Activated naive CD8-positive, alpha-beta T cell treated with anti-CD3 and anti-CD28 coated beads, Interleukin-2, amount 50 U/mL, for 16 hours (primary cell): ENCODE results near the gene TSPAN19.
"Not testable (repeated sequence)": the region's sequence is repeated elsewhere in the genome, so short reads cannot be mapped to it uniquely, and the experiment has no call there.

Experiments
- DNase-seq: peaks from one replicate; pipeline ENCODE4 v3.0.0-alpha.2; 2020; ENCODE audit warnings: low read depth, low spot score

TSPAN19 gene

DNA sequence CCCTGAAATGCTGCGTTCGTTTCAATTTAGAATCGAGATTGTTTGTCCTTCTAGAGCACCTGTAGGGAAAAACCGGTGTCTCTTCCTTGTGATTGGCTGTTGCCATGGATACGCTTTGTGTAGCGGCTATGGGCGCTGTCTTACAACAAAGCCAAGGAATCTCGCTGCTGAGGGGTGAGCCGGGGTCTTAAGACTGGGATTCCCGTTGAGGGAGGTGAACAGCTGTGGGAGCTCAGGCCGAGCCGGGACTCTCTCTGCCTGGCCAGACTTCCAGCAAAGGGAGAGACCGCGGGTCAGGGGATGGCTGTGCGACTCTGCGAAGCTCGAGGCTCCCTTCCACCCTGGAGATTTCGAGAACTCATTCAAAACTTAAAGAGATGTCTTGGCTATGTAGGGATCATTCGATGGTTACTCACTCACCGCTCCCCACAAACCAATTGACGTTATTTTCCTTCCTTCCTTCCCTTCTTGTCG is at the start of gene TSPAN19, which contains the start of gene LRRIQ1:
Gene TSPAN19, minus strand, starts transcription at position 44 of the 474 bp plus-strand sequence. CDS start 6,331 bp downstream, outside the sequence.
Gene LRRIQ1, plus strand, starts transcription at position 118 of the 474 bp plus-strand sequence. CDS start 1,826 bp downstream, outside the sequence.
- DNase-seq: no peak

DNA sequence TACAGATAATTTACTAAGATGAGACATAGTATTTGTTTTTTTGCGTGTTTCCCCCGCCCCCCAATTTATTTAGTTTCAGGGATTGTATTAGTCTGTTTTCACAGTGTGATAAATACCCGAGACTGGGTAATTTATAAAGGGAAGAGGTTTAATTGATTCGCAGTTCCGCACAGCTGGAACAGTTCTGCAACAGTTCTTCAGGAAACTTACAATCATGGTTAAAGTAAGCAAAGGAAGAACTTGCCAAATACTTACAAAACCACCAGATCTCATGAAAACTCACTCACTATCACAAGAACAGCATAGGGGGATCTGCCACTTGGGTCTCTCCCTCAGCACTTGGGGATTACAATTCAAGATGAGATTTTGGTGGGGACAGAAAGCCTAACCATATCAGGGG is 49.0 kb upstream of the TSPAN19 start:
- no peak for DNase-seq

DNA sequence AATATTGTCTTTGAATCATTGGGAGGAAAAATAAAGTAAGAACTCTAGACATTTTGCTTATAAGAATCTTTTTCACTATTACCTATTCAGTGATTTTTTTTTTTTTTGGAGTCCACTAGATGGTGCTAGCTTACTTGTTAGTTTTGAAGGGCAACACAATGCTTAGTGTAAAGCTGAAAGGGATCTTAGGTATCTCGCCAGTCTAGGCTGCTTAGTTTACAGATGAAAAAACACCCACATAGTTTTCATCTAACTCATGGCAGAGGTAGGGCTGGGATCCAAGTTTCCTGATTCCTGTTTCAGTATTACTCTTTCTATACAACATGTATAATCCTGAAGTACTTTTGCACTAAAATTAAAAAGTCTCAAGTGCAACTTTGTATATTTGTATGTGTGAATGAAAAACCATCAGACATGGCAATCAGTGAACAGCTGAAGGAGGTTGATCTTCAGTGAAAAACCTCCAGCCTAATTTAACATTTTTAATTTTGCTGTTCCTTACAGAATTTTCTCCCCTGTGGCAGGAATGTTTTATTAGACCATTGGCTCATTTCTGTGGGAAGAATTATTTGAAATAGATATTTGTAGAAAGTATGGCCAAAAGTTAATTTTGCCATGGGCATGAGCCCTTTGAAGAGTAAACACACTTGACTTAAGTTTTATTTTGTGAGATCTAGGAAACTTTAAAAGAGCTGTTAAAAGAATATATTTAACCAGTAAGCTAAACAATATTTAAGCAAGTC is 40.8 kb upstream of the TSPAN19 start:
- no peak for DNase-seq

DNA sequence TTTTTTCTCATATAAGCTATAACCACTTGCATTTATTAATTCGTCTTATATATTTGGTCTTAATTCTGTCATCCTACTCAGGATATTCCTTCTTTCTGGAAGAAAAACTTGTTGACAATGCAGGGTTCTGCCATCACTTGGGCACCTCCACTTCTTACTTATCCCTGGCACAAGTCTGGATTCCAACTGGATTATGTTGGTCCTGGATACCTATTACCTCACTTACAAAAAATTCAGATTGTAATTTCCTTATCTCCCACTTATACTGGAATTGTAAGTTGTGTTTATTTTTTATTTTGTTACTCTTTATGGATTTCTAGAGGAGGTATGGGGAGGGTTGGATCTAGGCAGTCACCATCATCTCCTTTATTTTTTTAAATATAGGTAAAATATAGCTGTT is 36.7 kb upstream of the TSPAN19 start:
- no peak for DNase-seq

DNA sequence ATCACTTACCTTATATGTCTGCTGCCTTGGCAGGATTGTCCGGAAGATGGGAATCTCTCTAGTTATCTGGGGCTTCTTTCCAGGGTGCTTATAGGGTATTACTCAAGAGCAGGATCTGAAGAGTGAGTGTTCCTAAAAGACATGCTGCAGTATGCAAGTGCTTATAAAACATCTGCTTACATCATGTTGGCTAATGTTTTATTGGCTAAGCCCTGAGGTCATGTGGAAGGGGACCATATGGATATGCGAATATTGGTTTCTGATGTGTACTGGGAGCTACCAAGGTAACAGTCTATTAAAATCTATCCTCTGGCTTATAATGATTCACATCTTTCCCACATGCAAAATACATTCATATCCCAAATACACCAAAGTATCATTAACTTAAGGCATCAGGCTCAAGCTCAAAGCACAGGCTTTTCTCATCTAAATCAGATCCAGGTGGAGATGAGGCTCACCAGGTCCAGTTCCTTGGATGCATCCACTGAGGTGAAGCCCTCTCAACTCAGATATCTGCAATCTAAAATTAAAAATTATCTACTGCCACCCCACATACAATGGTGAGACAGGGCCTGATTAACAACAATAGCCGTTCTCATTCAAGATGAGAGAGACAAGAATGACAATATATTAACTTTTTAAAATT is 29.9 kb upstream of the TSPAN19 start:
- no peak for DNase-seq

DNA sequence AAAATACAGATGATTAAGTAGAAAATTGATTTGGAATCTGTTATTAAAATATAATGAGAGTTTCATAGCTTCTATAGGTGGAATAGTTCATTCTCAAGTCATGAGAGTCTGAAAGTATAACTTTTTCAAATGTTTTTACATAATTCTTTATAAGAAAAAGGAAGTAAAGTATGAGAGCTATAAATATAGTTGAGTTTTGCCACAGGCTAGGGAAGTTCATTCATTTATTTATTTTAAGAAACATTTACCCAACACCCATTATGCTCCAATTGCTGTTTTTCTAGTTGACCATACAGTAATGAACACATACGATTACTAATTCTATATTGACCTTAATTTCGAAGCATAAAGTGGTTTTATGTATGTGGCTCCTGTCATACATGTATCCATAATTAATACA is 24.8 kb upstream of the TSPAN19 start:
- no peak for DNase-seq

DNA sequence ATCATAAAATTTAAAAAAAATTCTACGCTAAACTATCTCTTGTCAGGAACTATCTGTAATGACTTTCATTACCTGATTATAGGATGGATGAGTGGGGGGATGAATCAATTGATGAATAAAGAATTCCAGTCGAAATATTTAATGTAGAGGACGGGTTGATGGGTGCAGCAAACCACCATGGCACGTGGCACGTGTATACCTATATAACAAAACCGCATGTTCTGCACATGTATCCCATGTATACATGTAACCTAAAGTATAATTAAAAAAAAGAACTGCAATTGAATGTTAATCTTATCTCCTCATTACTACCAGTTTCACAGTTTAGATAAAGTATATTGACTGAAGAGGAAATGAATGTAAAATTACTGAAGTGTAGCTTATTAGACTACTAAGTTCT is 23.5 kb upstream of the TSPAN19 start:
- no peak for DNase-seq

DNA sequence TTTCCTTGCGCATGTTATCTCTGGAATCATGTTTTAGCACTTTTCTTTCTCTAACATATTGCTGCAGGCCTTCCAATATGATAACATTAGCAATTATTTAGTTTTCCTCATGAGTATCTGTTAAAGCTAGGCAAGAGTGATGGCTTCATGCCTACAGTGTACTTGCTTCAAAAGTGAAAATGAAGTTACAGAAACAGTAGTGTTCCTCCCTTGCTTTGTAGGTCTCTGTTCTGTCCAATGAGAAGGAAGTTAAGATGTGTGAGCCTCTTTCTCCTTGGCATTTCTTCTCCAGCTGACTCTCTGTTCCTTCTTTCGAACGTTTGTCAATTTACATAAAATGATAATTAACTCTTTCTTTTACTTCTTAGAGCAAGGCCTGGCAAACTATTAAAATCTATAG is 22.3 kb upstream of the TSPAN19 start:
- no peak for DNase-seq

DNA sequence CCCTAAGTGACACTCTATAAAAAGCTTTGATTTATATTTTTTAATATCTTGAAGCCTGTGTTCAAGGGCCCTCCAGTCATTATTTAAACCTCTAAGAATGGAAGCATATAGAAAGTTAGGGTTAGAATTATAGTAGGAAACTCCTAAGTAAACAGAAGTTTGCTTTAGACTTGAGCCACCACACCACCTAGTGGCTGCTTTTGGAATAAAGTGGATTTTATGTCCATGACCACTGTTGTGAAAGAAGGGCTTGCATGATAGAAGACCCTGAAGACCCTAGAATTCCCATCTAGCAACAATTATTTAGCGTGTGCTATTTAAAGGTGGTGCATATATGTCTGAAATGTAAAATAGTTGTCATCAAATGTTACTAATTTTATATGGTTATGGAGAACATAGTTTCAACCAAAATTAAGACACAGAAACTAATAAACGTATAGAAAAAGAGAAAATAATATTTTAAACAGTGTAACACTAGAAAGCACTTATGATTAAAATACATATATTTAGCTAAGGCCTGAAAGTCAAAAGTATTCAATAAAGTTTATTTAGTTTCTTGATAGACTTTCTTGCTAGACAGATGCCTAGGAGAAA is 21.4 kb upstream of the TSPAN19 start:
- no peak for DNase-seq

DNA sequence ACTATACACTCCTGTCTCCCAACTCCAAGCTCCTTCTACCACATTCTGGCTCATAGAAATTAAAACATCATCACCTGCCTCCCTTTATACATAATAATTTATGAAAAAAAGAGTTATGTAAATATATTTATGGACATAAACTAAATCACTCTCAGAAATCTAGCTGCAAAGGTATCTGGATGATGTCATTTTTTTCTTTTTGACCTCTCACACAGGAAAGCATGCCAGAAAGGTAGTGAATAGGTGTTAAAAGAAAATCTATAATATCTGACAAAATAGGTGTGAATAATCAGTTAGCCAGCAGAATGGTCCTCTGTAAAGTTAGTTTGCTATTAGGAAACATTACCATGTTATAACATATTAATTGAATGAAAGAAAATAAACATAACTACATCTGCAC is 7.8 kb upstream of the TSPAN19 start:
- no peak for DNase-seq

DNA sequence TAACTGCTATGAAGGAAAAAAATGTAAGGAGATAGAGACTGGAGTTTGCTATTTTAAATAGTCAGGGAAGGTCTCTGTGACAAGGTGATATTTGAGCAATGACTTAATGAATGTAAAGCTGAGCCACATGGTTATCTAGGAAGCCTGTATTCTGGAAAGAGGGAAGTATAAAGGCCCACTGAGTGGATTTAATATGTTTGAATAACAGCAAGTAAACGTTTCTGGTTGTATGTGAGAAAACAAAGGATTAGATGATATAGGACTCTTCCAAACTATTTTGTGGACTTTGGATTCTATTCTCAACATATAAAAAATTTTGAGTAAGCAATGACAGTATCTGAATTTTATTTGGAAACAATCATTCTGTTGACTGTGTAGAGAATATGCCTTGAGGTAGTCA is 5.3 kb upstream of the TSPAN19 start:
- DNase-seq: no peak

DNA sequence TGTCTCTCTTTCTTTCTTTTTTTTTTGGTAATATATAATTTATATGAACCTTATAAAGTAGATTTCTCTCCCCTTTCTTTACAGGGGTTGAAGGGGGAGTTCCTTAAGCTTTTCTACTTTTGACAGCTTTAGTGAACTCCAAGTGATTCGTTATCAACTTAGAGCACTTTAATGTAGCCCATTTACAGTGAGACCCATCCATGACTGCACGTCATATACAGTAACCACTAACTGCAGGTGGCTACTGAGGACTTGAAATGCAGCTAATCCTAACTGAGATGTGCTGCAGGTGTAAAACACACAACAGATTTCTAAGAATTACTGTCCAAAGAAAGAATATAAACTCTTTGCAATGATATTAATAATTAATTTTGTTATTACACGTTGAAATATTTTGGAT is 656 bp upstream of the TSPAN19 start:
- no peak for DNase-seq

DNA sequence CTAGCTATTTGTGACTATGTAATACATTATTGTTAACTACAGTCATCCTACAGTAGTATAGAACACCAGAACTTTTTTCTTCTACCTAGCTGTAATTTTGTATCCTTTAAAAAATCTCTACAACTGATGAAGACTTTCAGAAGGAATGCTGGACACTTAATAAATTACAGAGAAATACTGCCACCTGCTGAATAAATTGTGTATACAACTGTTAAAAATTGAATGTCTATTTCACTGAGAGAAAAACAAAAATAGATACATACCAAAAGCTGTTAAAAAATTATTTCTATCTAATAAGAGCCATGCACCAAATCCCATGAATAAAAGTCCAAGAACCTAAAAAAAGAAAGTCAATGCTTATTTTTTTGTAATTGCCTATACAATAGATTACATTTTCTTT is 6.6 kb downstream of the TSPAN19 start:
- DNase-seq: no peak

DNA sequence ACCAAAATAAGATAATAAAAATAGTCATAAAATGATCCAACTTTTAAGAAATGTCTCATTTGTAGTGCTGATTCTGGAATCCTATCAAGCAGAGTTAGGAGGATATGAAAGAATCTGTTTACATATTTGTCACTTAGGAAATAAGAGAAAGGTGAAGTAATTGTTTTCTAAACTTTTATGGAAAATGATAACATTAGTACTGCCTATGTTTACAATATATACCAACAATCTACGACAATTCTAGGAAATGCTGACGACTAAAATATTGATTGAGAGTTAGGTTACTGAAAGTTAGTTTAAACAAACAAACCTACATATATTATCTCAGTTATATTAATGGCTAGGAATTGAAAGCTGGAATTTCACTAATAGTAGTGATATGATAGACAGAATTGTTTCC is 18.0 kb downstream of the TSPAN19 start:
- DNase-seq: no peak

DNA sequence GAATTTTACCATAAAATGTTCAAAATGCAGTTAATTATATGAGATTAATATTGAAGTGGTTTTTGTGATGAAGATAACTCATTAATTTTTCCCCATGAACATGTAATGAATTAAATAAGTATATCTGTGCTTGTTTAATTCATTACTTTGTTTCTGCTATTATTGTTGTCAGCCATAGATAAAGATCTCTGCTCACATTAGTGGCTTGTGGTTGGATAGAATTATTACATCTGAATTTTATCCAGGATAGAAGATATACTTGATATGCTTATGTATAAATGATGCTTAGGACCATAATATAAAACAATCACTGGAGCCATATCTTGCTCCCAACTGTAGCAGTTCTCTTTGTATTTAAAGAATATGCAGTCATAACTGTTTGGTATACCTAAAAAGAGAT is 18.5 kb downstream of the TSPAN19 start:
- DNase-seq: no peak

DNA sequence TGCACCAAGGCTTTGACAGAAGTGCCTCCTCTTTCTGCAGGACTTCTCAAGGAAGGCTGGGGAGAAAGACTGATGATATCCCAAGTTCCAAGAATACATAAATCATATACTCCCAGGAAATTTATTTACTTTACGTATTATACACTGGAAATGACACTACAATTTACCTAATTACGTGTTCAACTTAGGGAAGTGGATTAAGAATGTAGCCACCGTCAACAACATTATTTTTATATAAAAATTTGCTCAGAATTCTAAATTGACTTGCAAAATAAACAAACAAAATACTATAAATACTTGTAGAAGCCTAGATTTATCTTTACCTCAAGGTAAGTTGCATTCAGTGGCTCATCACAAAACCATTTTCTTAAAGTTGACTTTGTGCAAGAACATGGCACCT is 18.9 kb downstream of the TSPAN19 start:
- DNase-seq: no peak

DNA sequence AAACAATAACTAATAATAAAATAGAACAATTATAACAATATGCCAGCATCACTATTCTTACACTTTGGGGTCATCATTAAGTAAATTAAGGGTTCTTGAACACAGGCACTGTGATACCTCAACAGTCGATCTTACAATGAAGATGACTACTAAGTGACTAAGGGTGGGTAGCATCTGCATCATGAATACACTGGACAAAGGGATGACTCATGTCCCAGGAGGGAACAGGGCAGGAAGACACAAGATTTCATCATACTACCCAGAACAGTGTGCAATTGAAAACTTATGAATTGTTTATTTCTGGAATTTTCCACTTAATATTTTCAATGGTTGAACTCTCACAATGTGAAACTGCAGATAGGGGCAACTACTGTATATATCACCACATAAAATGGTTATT is 19.7 kb downstream of the TSPAN19 start:
- DNase-seq: no peak

DNA sequence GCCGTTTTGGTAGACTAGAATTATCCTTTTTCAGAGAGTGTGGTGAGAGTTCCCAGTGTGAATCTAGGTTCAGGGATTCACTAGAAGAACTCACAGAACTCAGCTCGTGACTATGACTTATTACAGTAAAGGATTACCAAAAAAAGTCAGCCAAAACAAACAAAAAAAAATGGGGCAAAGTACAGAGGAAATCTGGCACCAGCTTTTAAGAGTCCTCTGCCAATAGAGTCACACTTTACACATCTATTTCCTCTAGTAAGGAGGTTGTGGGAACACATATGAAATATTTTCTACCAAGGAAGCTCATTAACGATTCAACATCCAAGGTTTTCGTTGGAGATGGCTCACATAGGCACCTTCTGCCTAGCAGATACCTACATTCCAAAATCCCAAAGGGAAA is 28.2 kb downstream of the TSPAN19 start:
- no peak for DNase-seq

DNA sequence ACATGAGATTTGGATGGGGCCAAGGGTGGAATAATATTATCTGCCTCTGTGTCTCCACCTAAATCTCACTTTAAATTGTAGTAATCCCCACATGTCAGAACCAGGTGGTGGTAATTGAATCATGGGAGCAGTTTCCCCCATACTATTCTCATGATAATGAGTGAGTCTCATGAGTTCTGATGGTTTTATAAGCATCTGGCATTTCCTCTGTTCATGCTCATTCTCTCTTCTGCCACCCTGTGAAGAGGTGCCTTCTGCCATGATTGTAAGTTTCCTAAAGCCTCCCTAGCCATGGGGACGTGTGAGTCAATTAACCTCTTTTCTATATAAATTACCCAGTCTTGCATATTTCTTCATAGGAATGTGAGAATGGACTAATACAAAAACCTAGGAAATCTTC is 29.9 kb downstream of the TSPAN19 start:
- no peak for DNase-seq

DNA sequence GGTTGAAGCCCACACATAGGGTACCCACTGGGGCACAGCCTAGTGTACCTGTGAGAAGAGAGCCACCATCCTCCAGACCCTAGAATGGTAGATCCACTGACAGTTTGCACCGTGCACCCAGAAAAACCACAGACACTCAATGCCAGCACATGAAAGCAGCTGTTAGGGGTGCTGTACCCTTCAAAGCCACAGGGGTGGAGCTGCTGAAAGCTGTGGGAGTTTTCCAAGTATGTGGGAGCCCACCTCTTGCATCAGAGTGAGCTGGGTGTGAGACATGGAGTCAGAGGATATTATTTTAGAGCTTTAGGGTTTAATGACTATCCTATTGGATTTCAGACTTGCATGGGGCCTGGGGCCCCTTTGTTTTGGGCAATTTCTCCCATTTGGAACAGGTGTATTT is 30.5 kb downstream of the TSPAN19 start:
- DNase-seq: no peak

DNA sequence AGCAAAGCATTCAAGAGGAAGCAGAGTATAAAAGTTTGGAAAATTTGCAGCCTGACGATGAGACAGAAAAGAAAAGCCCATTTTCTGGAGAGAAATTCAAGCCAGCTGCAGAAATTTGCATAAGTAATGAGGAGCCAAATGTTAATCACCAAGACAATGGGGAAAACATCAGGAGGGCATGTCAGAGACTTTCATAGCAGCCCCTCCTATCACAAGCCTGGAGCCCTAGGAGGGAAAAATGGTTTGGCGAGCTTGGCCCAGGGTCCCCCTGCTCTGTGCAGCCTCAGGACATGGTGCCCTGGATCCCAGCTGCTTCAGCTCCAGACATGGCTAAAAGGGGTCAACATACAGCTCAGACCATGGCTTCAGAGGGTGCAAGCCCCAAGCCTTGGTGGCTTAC is 31.0 kb downstream of the TSPAN19 start:
- not testable (repeated sequence) for DNase-seq

DNA sequence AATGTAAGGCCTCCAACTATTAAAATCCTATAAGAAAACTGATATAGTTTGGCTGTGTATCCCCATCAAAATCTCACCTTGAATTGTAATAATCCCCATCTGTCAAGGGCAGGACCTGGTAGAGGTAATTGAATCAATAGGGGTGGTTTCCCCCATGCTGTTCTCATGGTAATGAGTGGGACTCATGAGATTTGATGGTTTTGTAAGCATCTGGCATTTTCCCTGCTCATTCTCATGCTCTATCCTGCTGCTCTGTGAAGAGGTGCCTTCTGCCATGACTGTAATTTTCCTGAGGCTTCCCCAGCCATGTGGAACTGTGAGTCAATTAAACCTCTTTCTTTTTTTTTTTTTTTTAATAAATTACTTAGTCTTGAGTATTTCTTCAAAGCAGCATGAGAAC is 31.9 kb downstream of the TSPAN19 start:
- no peak for DNase-seq

DNA sequence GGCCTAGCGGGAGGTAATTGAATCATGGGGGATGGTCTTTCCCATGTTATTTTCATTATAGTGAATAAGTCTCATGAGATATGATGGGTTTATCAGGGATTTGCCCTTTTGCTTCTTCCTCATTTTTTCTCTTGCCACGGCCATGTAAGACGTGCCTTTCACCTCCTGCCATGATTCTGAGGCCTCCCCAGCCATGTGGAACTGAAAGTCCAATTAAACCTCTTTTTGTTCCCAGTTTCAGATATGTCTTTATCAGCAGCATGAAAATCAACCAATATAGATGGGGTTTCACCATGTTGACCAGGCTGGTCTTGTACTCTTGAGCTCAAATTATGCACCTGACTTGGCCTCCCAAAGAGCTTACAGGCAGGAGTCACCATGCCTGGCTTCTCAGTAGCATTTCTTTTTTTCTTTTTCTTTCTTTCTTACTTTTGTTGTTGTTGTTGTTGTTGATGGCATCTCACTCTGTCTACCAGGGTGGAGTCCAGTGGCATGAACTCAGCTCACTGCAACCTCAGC is 33.2 kb downstream of the TSPAN19 start:
- DNase-seq: no peak
